Measurements from ENCODE around the gene TENM4.

Gene TENM4

GRCh38 chr11:79472819-79473529, 32.1 kb upstream of the TENM4 start:
- Histone ChIP-seq H3K27ac (ENCODE audit: insufficient read depth, low read depth, low read length, poor library complexity, severe bottlenecking) (no peak overlapping the region), H3K27me3 (ENCODE audit: control insufficient read depth, insufficient read depth, low read length, poor library complexity, severe bottlenecking) (no peaks in the 10 kb centered on the region), H3K4me3 (ENCODE audit: insufficient read depth, low read depth, low read length) (no peak overlapping the region), H3K36me3 (ENCODE audit: control insufficient read depth, insufficient read depth, low read length) (no peaks in the 10 kb centered on the region), H3K4me1 (ENCODE audit: control insufficient read depth, insufficient read depth, low read length) (peaks cover 35% of the 10 kb centered on the region), H3K9me3 (ENCODE audit: control insufficient read depth, low read length) (no peaks in the 10 kb centered on the region)
- 2 to 7% methylated on average over 8 of the region's 8 CpGs for WGBS, 2 experiments

GRCh38 chr11:79471071-79471844, 30.4 kb upstream of the TENM4 start:
- no peaks in the 10 kb centered on the region for H3K27me3 ChIP-seq (ENCODE audit: control insufficient read depth, insufficient read depth, low read length, poor library complexity, severe bottlenecking)
- WGBS, 2 experiments: 69 to 70% methylated on average over 7 of the region's 7 CpGs
- no peak overlapping the region for H3K27ac ChIP-seq (ENCODE audit: insufficient read depth, low read depth, low read length, poor library complexity, severe bottlenecking)
- H3K9me3 ChIP-seq (ENCODE audit: control insufficient read depth, low read length): no peaks in the 10 kb centered on the region
- no peaks in the 10 kb centered on the region for H3K36me3 ChIP-seq (ENCODE audit: control insufficient read depth, insufficient read depth, low read length)
- H3K4me3 ChIP-seq (ENCODE audit: insufficient read depth, low read depth, low read length): no peak overlapping the region
- peaks cover 35% of the 10 kb centered on the region for H3K4me1 ChIP-seq (ENCODE audit: control insufficient read depth, insufficient read depth, low read length)

- Histone ChIP-seq H3K9me3 (ENCODE audit: control insufficient read depth, low read length) (no peaks in the 10 kb centered on the region), H3K27ac (ENCODE audit: insufficient read depth, low read depth, low read length, poor library complexity, severe bottlenecking) (no peak overlapping the region), H3K4me3 (ENCODE audit: insufficient read depth, low read depth, low read length) (no peak overlapping the region), H3K4me1 (ENCODE audit: control insufficient read depth, insufficient read depth, low read length) (peaks cover 35% of the 10 kb centered on the region), H3K36me3 (ENCODE audit: control insufficient read depth, insufficient read depth, low read length) (no peaks in the 10 kb centered on the region), H3K27me3 (ENCODE audit: control insufficient read depth, insufficient read depth, low read length, poor library complexity, severe bottlenecking) (no peaks in the 10 kb centered on the region)
- WGBS, 2 experiments: 91 to 92% methylated on average over 2 of the region's 2 CpGs
Measured at GRCh38 chr11:79470161-79470560, 29.3 kb upstream of the TENM4 start.

- Histone ChIP-seq H3K4me3 (ENCODE audit: insufficient read depth, low read depth, low read length) (no peak overlapping the region), H3K27me3 (ENCODE audit: control insufficient read depth, insufficient read depth, low read length, poor library complexity, severe bottlenecking) (no peaks in the 10 kb centered on the region), H3K27ac (ENCODE audit: insufficient read depth, low read depth, low read length, poor library complexity, severe bottlenecking) (no peak overlapping the region), H3K9me3 (ENCODE audit: control insufficient read depth, low read length) (no peaks in the 10 kb centered on the region), H3K4me1 (ENCODE audit: control insufficient read depth, insufficient read depth, low read length) (peaks cover 16% of the 10 kb centered on the region), H3K36me3 (ENCODE audit: control insufficient read depth, insufficient read depth, low read length) (no peaks in the 10 kb centered on the region)
- WGBS, 2 experiments: 91 to 94% methylated on average over 2 of the region's 2 CpGs
Measured at GRCh38 chr11:79467761-79468160, 26.9 kb upstream of the TENM4 start.

GRCh38 chr11:79466411-79466810, 25.6 kb upstream of the TENM4 start:
- H3K27me3 ChIP-seq (ENCODE audit: control insufficient read depth, insufficient read depth, low read length, poor library complexity, severe bottlenecking): no peaks in the 10 kb centered on the region
- no peak overlapping the region for H3K4me3 ChIP-seq (ENCODE audit: insufficient read depth, low read depth, low read length)
- H3K4me1 ChIP-seq (ENCODE audit: control insufficient read depth, insufficient read depth, low read length): peaks cover 9% of the 10 kb centered on the region
- no peaks in the 10 kb centered on the region for H3K36me3 ChIP-seq (ENCODE audit: control insufficient read depth, insufficient read depth, low read length)
- no peaks in the 10 kb centered on the region for H3K9me3 ChIP-seq (ENCODE audit: control insufficient read depth, low read length)
- whole genome bisulfite sequencing, 2 experiments: 93 to 100% methylated on average over 1 of the region's 2 CpGs
- no peak overlapping the region for H3K27ac ChIP-seq (ENCODE audit: insufficient read depth, low read depth, low read length, poor library complexity, severe bottlenecking)

- 97 to 100% methylated on average over 1 of the region's 2 CpGs for WGBS, 2 experiments
- H3K9me3 ChIP-seq (ENCODE audit: control insufficient read depth, low read length): no peaks in the 10 kb centered on the region
- no peaks in the 10 kb centered on the region for H3K4me1 ChIP-seq (ENCODE audit: control insufficient read depth, insufficient read depth, low read length)
- H3K27ac ChIP-seq (ENCODE audit: insufficient read depth, low read depth, low read length, poor library complexity, severe bottlenecking): no peak overlapping the region
- H3K4me3 ChIP-seq (ENCODE audit: insufficient read depth, low read depth, low read length): no peak overlapping the region
- H3K36me3 ChIP-seq (ENCODE audit: control insufficient read depth, insufficient read depth, low read length): no peaks in the 10 kb centered on the region
- no peaks in the 10 kb centered on the region for H3K27me3 ChIP-seq (ENCODE audit: control insufficient read depth, insufficient read depth, low read length, poor library complexity, severe bottlenecking)
Measured at GRCh38 chr11:79465160-79465559, 24.3 kb upstream of the TENM4 start.

- no peak overlapping the region for H3K4me3 ChIP-seq (ENCODE audit: insufficient read depth, low read depth, low read length)
- WGBS, 2 experiments: 92 to 97% methylated on average over 6 to 7 of the region's 7 CpGs
- H3K4me1 ChIP-seq (ENCODE audit: control insufficient read depth, insufficient read depth, low read length): no peaks in the 10 kb centered on the region
- no peak overlapping the region for H3K27ac ChIP-seq (ENCODE audit: insufficient read depth, low read depth, low read length, poor library complexity, severe bottlenecking)
- no peaks in the 10 kb centered on the region for H3K36me3 ChIP-seq (ENCODE audit: control insufficient read depth, insufficient read depth, low read length)
- H3K27me3 ChIP-seq (ENCODE audit: control insufficient read depth, insufficient read depth, low read length, poor library complexity, severe bottlenecking): no peaks in the 10 kb centered on the region
- no peaks in the 10 kb centered on the region for H3K9me3 ChIP-seq (ENCODE audit: control insufficient read depth, low read length)
Measured at GRCh38 chr11:79461666-79462645, 21.1 kb upstream of the TENM4 start.

- Histone ChIP-seq H3K27me3 (ENCODE audit: control insufficient read depth, insufficient read depth, low read length, poor library complexity, severe bottlenecking) (no peaks in the 10 kb centered on the region), H3K36me3 (ENCODE audit: control insufficient read depth, insufficient read depth, low read length) (no peaks in the 10 kb centered on the region), H3K4me1 (ENCODE audit: control insufficient read depth, insufficient read depth, low read length) (peaks cover 7% of the 10 kb centered on the region), H3K9me3 (ENCODE audit: control insufficient read depth, low read length) (no peaks in the 10 kb centered on the region), H3K4me3 (ENCODE audit: insufficient read depth, low read depth, low read length) (no peak overlapping the region), H3K27ac (ENCODE audit: insufficient read depth, low read depth, low read length, poor library complexity, severe bottlenecking) (no peak overlapping the region)
- 65 to 75% methylated on average over 2 of the region's 2 CpGs for WGBS, 2 experiments
Measured at GRCh38 chr11:79461144-79461543, 20.3 kb upstream of the TENM4 start.

GRCh38 chr11:79458709-79459108, 17.9 kb upstream of the TENM4 start:
- no peaks in the 10 kb centered on the region for H3K27me3 ChIP-seq (ENCODE audit: control insufficient read depth, insufficient read depth, low read length, poor library complexity, severe bottlenecking)
- H3K4me1 ChIP-seq (ENCODE audit: control insufficient read depth, insufficient read depth, low read length): peaks cover 7% of the 10 kb centered on the region
- 89 to 92% methylated on average over 5 of the region's 5 CpGs for WGBS, 2 experiments
- no peak overlapping the region for H3K4me3 ChIP-seq (ENCODE audit: insufficient read depth, low read depth, low read length)
- H3K9me3 ChIP-seq (ENCODE audit: control insufficient read depth, low read length): no peaks in the 10 kb centered on the region
- H3K27ac ChIP-seq (ENCODE audit: insufficient read depth, low read depth, low read length, poor library complexity, severe bottlenecking): no peak overlapping the region
- H3K36me3 ChIP-seq (ENCODE audit: control insufficient read depth, insufficient read depth, low read length): no peaks in the 10 kb centered on the region

GRCh38 chr11:79456501-79456900, 15.7 kb upstream of the TENM4 start:
- Histone ChIP-seq H3K27ac (ENCODE audit: insufficient read depth, low read depth, low read length, poor library complexity, severe bottlenecking) (no peak overlapping the region), H3K4me3 (ENCODE audit: insufficient read depth, low read depth, low read length) (no peak overlapping the region), H3K36me3 (ENCODE audit: control insufficient read depth, insufficient read depth, low read length) (no peaks in the 10 kb centered on the region), H3K4me1 (ENCODE audit: control insufficient read depth, insufficient read depth, low read length) (peaks cover 7% of the 10 kb centered on the region), H3K9me3 (ENCODE audit: control insufficient read depth, low read length) (no peaks in the 10 kb centered on the region), H3K27me3 (ENCODE audit: control insufficient read depth, insufficient read depth, low read length, poor library complexity, severe bottlenecking) (no peaks in the 10 kb centered on the region)
- 64 to 72% methylated on average over 4 of the region's 4 CpGs for WGBS, 2 experiments

Data from ectodermal cell (in vitro differentiated cells).